ENCODE results near the gene NEXMIF.
"Not testable (repeated sequence)": the region's sequence is repeated elsewhere in the genome, so short reads cannot be mapped to it uniquely, and the experiment has no call there.

NEXMIF gene

GRCh38 chrX:74788545-74789086, 136.6 kb downstream of the NEXMIF start:
- no peak for DNase-seq

- DNase-seq, result no peak
Measured at GRCh38 chrX:74784629-74785028, 140.6 kb downstream of the NEXMIF start.

GRCh38 chrX:74781507-74782034, 143.7 kb downstream of the NEXMIF start:
- DNase-seq, result no peak

GRCh38 chrX:74779175-74779574, 146.1 kb downstream of the NEXMIF start:
- DNase-seq, result no peak

- no peak for DNase-seq
Measured at GRCh38 chrX:74774988-74775387, 150.3 kb downstream of the NEXMIF start.

GRCh38 chrX:74736450-74736849, 188.8 kb downstream of the NEXMIF start:
- DNase-seq, result no peak

- no peak for DNase-seq
Measured at GRCh38 chrX:74705269-74705668, 220.0 kb downstream of the NEXMIF start.

GRCh38 chrX:74701343-74701742, 223.9 kb downstream of the NEXMIF start:
- not testable (repeated sequence) for DNase-seq

- DNase-seq, result no peak
Measured at GRCh38 chrX:74684466-74684865, 240.8 kb downstream of the NEXMIF start.

Measured in AML-193 (cell line).